GM21381 (cell line): ENCODE results near the gene VARS2.

ENCODE experiments used
- ATAC-seq: cut with Tn5 transposase; IDR thresholded peaks from one replicate; pipeline ENCODE4 v1.9.1; 2021; ENCODE audit warnings: mild to moderate bottlenecking, moderate library complexity; ENCODE audit not compliant: unreplicated experiment

The VARS2 gene

GRCh38 chr6:30884521-30885480 is 29.2 kb upstream of the VARS2 start:
- ATAC-seq: no peak

DNA sequence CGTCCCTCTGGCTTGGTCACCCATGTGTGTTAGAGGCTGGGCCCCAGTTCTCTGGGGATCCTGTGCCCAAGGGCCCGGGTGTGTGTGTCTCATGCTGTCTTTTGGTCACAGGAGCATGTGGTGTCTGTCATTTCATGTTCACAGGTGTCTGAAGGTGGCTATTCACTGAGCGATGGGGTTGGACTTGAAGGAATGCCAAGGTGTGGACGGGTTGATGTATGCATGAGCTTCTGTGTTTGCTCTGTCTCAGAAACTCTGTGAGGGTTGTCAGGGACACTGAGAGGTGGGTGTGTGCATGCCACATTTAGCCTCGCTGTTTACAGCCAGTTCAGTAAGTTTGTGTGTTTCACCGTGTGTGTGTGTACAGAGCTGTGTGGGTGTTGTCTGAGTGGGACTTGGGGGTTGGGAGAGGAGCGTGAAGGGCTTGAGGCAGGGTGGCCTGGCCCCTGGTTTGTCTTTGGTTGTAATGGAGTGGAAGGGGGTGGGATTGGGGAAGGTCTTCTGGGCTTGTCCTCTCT is 28.5 kb upstream of the VARS2 start:
- ATAC-seq: no peak

GRCh38 chr6:30885999-30886896 is 27.8 kb upstream of the VARS2 start:
- no peak for ATAC-seq

GRCh38 chr6:30886897-30887255 is 27.2 kb upstream of the VARS2 start:
- no peak for ATAC-seq

DNA sequence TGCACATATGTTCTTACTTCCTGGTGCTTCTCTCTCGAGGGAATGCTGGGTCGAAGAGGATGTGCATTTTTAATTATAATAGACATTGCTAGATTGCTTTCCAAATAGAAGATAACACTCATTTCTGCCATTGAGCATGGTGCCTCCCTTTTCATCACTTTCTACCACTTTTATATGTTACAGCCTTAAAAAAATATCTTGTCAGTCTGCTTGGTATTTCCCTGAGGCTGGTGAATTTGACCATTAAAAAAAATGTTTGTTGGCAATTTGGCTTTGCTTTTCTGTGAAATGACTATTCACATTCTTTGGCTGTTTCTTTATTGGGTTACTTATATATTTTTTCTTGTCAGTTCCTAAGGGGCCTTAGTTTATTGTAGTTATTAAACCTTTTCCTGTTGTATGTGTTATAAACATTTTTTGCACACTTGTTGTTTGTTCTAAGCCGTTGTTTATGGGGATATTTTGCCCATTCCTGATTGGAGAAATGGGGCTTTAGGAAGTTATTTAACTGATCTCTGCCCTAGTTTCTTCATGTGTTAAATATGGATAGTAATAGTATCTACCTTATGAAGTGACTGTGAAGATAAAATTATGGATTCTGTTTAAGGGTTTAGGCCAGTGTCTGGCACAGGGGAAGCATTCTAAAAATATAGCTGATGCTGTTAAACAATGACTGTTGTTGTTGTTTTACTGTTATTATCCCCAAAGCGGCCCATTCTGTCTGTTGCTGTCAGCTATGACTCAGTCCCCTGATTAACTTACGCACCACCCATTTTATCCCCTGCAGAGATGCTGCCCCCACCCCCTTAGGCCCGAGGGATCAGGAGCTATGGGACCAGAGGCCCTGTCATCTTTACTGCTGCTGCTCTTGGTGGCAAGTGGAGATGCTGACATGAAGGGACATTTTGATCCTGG is 25.9 kb upstream of the VARS2 start:
- ATAC-seq: no peak

DNA sequence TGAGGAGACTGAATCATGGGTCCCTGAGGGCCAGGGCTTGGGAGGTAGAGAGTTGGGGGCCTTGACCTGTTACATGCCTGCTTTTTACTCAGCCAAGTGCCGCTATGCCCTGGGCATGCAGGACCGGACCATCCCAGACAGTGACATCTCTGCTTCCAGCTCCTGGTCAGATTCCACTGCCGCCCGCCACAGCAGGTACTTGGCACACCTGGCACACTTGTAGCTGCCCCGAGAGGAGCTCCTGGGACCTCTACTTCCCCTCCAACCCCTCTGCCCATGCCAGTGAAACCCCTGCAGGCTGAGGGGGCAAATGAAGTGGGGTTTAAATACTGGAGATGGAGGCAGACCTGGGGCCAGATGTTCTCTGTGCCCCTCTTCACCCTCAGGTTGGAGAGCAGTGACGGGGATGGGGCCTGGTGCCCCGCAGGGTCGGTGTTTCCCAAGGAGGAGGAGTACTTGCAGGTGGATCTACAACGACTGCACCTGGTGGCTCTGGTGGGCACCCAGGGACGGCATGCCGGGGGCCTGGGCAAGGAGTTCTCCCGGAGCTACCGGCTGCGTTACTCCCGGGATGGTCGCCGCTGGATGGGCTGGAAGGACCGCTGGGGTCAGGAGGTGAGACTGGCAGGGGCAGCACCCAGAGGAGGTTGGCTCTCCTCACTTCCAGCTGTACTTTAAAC is 25.1 kb upstream of the VARS2 start:
- no peak for ATAC-seq

- ATAC-seq: no peak
Observed at GRCh38 chr6:30889496-30889885, 24.5 kb upstream of the VARS2 start.

- no peak for ATAC-seq
Observed at GRCh38 chr6:30889921-30890645, 24.0 kb upstream of the VARS2 start.

- ATAC-seq: no peak
Observed at GRCh38 chr6:30890646-30891449, 23.2 kb upstream of the VARS2 start.

DNA sequence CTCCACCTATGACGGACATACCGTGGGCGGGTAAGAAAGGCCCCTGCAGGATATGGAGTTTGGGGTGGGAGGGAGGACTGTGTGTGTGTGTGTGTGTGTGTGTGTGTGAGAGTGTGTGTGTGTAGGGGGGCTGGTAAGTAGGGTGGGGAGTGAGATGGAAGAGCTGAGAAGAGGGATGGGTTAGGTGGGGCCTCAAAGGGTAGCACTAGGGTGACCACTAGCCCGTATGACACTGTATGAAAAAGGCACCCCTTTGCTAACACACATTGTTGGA is 22.7 kb upstream of the VARS2 start:
- no peak for ATAC-seq

- no peak for ATAC-seq
Observed at GRCh38 chr6:30891816-30892538, 22.1 kb upstream of the VARS2 start.

- no peak for ATAC-seq
Observed at GRCh38 chr6:30893001-30893591, 20.9 kb upstream of the VARS2 start.

GRCh38 chr6:30893666-30894065 is 20.4 kb upstream of the VARS2 start:
- ATAC-seq: no peak

GRCh38 chr6:30894381-30894780 is 19.7 kb upstream of the VARS2 start:
- no peak for ATAC-seq

- ATAC-seq: no peak
Observed at GRCh38 chr6:30894935-30895334, 19.1 kb upstream of the VARS2 start.

GRCh38 chr6:30895343-30895742 is 18.7 kb upstream of the VARS2 start:
- no peak for ATAC-seq

- ATAC-seq: no peak
Observed at GRCh38 chr6:30896541-30896940, 17.5 kb upstream of the VARS2 start.

DNA sequence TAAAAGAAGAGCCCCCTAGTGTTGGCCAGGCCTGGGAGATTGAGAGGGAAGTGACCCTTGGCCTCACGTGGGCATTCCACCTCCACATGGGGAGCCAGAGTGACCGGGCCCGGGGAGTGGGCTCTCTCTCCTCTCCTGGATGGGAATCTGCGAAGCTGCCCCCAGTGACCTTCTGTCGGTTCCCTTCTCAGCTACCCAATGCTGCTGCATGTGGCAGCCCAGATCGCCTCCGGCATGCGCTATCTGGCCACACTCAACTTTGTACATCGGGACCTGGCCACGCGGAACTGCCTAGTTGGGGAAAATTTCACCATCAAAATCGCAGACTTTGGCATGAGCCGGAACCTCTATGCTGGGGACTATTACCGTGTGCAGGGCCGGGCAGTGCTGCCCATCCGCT is 16.2 kb upstream of the VARS2 start:
- no peak for ATAC-seq
